H1 (cell line): ENCODE results near the gene MANSC1. TPM values are rescaled to one million over a fixed set of nuclear protein-coding genes. Genes with fewer than 3 reads are reported as not detected.

Source experiments
- CTCF ChIA-PET: fragments of 300-600 bp; sonication (Branson Sonifier 250); formaldehyde crosslinking; loops from one replicate; lab custom pipeline; 2021; ENCODE audit not compliant: partially characterized antibody; lab: Charles Lee
- POLR2A ChIA-PET: fragments of 300-600 bp; sonication (Branson Sonifier 250); formaldehyde crosslinking; loops from one replicate; lab custom pipeline; 2021; ENCODE audit warnings: inconsistent platforms; ENCODE audit not compliant: partially characterized antibody; lab: Charles Lee
- DNase-seq, 2 experiments: peaks; one replicate each; pipeline versions ENCODE4 v3.0.0 to v3.0.0-alpha.2; 2010 to 2022; ENCODE audit warnings: low spot score in 2 of 2, low read depth in 1 of 2, mixed read lengths in 1 of 2
- FAIRE-seq: peaks from 2 replicates; lab custom pipeline; 2011; peaks lifted over from hg19 to GRCh38; lab: Jason Lieb, UNC
- H2AFZ ChIP-seq: 2 replicates; pipeline ENCODE4 v1.8.1; 2012; ENCODE audit warnings: low read length, inconsistent platforms
- H2AK5ac ChIP-seq: 2 replicates; pipeline ENCODE4 v1.6.1; 2013; ENCODE audit warnings: low read depth, low read length
- H2BK120ac ChIP-seq: replicated peaks from 2 replicates; pipeline ENCODE3; 2013; ENCODE audit warnings: low read depth, low read length, inconsistent platforms
- H2BK12ac ChIP-seq: 2 replicates; pipeline ENCODE4 v1.6.1; 2013; ENCODE audit warnings: low read depth, low read length
- H2BK15ac ChIP-seq: 2 replicates; pipeline ENCODE4 v1.6.1; 2013; ENCODE audit warnings: low read length
- H2BK20ac ChIP-seq: 2 replicates; pipeline ENCODE4 v1.6.1; 2013; ENCODE audit warnings: low read length
- H2BK5ac ChIP-seq: 2 replicates; pipeline ENCODE4 v1.6.1; 2013; ENCODE audit warnings: low read depth, low read length
- H3K14ac ChIP-seq: 2 replicates; pipeline ENCODE4 v1.6.1; 2013; ENCODE audit warnings: inconsistent platforms; ENCODE audit not compliant: insufficient read length
- H3K18ac ChIP-seq: 2 replicates; pipeline ENCODE4 v1.6.1; 2013; ENCODE audit warnings: low read length; ENCODE audit errors: extremely low read depth
- H3K23ac ChIP-seq: 2 replicates; pipeline ENCODE4 v1.6.1; 2013; ENCODE audit warnings: inconsistent platforms; ENCODE audit not compliant: insufficient read length
- H3K23me2 ChIP-seq: 2 replicates; pipeline ENCODE4 v1.6.1; 2013; ENCODE audit warnings: low read depth, low read length
- H3K27ac ChIP-seq: 2 replicates; pipeline ENCODE4 v1.6.1; 2011; ENCODE audit warnings: low read depth, low read length, inconsistent platforms
- H3K27me3 ChIP-seq, 4 experiments: replicated peaks in 1 of 4; 1 replicate in 1 of 4; 2 replicates in 3 of 4; pipeline versions ENCODE4 v1.6.1 to v1.8.1; 2011 to 2013; ENCODE audit warnings: low read length in 3 of 4, mild to moderate bottlenecking in 3 of 4, inconsistent platforms in 2 of 4, mixed read lengths in 2 of 4, moderate library complexity in 1 of 4; ENCODE audit not compliant: control insufficient read depth in 3 of 4, insufficient read depth in 3 of 4; ENCODE audit errors: extremely low read depth in 1 of 4
- H3K36me3 ChIP-seq, 4 experiments: 2 replicates each; pipeline versions ENCODE4 v1.6.1 to v1.8.1; 2011 to 2013; ENCODE audit warnings: mild to moderate bottlenecking in 4 of 4, low read length in 3 of 4, moderate library complexity in 2 of 4, control low read depth in 1 of 4, inconsistent platforms in 1 of 4; ENCODE audit not compliant: insufficient read depth in 4 of 4, control insufficient read depth in 2 of 4
- H3K4ac ChIP-seq: replicated peaks from 2 replicates; pipeline ENCODE3; 2013; ENCODE audit warnings: low read length, low read depth, mixed read lengths, inconsistent platforms; ENCODE audit not compliant: insufficient read length
- H3K4me1 ChIP-seq, 4 experiments: replicated peaks in 1 of 4; 1 replicate in 1 of 4; 2 replicates in 3 of 4; pipeline versions ENCODE4 v1.6.1 to v1.8.1; 2011 to 2013; ENCODE audit warnings: low read length in 3 of 4, inconsistent platforms in 2 of 4, mixed read lengths in 1 of 4; ENCODE audit not compliant: insufficient read depth in 4 of 4, control insufficient read depth in 3 of 4
- H3K4me2 ChIP-seq, 2 experiments: 2 replicates each; pipeline versions ENCODE4 v1.6.1 to v1.8.1; 2011 to 2013; ENCODE audit warnings: low read depth in 2 of 2, low read length in 2 of 2, control low read depth in 1 of 2, inconsistent platforms in 1 of 2, mild to moderate bottlenecking in 1 of 2; ENCODE audit not compliant: insufficient read depth in 1 of 2
- H3K4me3 ChIP-seq, 4 experiments: fragments of 200-600, 300-600 bp in 1 of 4; sonication (generic), shearing (Covaris generic), sonication (Bioruptor Twin) in 1 of 4; 2 replicates each; pipeline versions ENCODE4 v1.5.1 to v1.8.1; 2011 to 2016; ENCODE audit warnings: low read length in 4 of 4, low read depth in 3 of 4, control low read depth in 2 of 4, inconsistent platforms in 2 of 4, mild to moderate bottlenecking in 2 of 4, mixed read lengths in 1 of 4, moderate library complexity in 1 of 4; ENCODE audit not compliant: insufficient read depth in 2 of 4; ENCODE audit errors: extremely low read depth in 1 of 4
- H3K56ac ChIP-seq: replicated peaks from 2 replicates; pipeline ENCODE3; 2013; ENCODE audit warnings: low read depth, mild to moderate bottlenecking, mixed read lengths, low read length, inconsistent platforms; ENCODE audit not compliant: insufficient read length
- H3K79me1 ChIP-seq: 2 replicates; pipeline ENCODE4 v1.6.1; 2013; ENCODE audit warnings: low read depth, low read length, control low read depth
- H3K79me2 ChIP-seq, 2 experiments: 2 replicates each; pipeline versions ENCODE4 v1.6.1 to v1.8.1; 2012 to 2013; ENCODE audit warnings: low read length in 2 of 2, mild to moderate bottlenecking in 2 of 2, inconsistent platforms in 1 of 2; ENCODE audit not compliant: insufficient read depth in 2 of 2, control insufficient read depth in 1 of 2
- H3K9ac ChIP-seq, 4 experiments: replicated peaks in 1 of 4; 1 replicate in 1 of 4; 2 replicates in 3 of 4; pipeline versions ENCODE4 v1.6.1 to v1.8.1; 2011 to 2013; ENCODE audit warnings: low read depth in 3 of 4, low read length in 3 of 4, control low read depth in 2 of 4, mild to moderate bottlenecking in 2 of 4, moderate library complexity in 2 of 4, inconsistent platforms in 1 of 4; ENCODE audit errors: extremely low read depth in 1 of 4
- H3K9me3 ChIP-seq, 2 experiments: 2 replicates each; pipeline versions ENCODE4 v1.6.1 to v1.8.1; 2012 to 2013; ENCODE audit warnings: mild to moderate bottlenecking in 2 of 2, moderate library complexity in 2 of 2, control low read depth in 1 of 2, inconsistent platforms in 1 of 2, low read depth in 1 of 2, low read length in 1 of 2, mixed read lengths in 1 of 2; ENCODE audit not compliant: insufficient read depth in 2 of 2
- H4K20me1 ChIP-seq, 2 experiments: replicated peaks in 1 of 2; 2 replicates each; pipeline versions ENCODE3 to v1.8.1; 2011 to 2013; ENCODE audit warnings: inconsistent platforms in 2 of 2, low read length in 2 of 2, mild to moderate bottlenecking in 1 of 2; ENCODE audit not compliant: insufficient read depth in 2 of 2, control insufficient read depth in 1 of 2
- H4K5ac ChIP-seq: 2 replicates; pipeline ENCODE4 v1.6.1; 2013; ENCODE audit warnings: low read length, low read depth, mixed read lengths, inconsistent platforms; ENCODE audit not compliant: insufficient read length
- H4K8ac ChIP-seq: 2 replicates; pipeline ENCODE4 v1.8.0; 2013; ENCODE audit warnings: mild to moderate bottlenecking, moderate library complexity, low read length, inconsistent platforms; ENCODE audit not compliant: insufficient read depth; ENCODE audit errors: extremely low read depth
- H4K91ac ChIP-seq: replicated peaks from 2 replicates; pipeline ENCODE3; 2013; ENCODE audit warnings: low read length, mixed read lengths, inconsistent platforms; ENCODE audit not compliant: insufficient read length
- ATF3 ChIP-seq: IDR thresholded peaks from 2 replicates; pipeline ENCODE4 v1.6.1; 2011; ENCODE audit warnings: low read depth, mild to moderate bottlenecking, low read length; ENCODE audit not compliant: insufficient read depth
- BACH1 ChIP-seq: IDR thresholded peaks from 2 replicates; pipeline ENCODE4 v1.6.1; 2012; ENCODE audit warnings: low read length, improper control_type of control experiment
- EP300 ChIP-seq, 2 experiments: IDR thresholded peaks; 1 replicate in 1 of 2; 2 replicates in 1 of 2; pipeline ENCODE4 v1.6.1; 2011 to 2012; ENCODE audit warnings: low read depth in 2 of 2, low read length in 2 of 2, mild to moderate bottlenecking in 2 of 2, borderline replicate concordance in 1 of 2, inconsistent platforms in 1 of 2, moderate library complexity in 1 of 2
- GABPA ChIP-seq: IDR thresholded peaks from 2 replicates; pipeline ENCODE4 v1.6.1; 2011; ENCODE audit warnings: mild to moderate bottlenecking, low read length, moderate library complexity, borderline replicate concordance; ENCODE audit not compliant: insufficient read depth
- GTF2F1 ChIP-seq: IDR thresholded peaks from 2 replicates; pipeline ENCODE4 v1.6.1; 2012; ENCODE audit warnings: low read depth, low read length, improper control_type of control experiment, borderline replicate concordance
- KDM5A ChIP-seq: fragments of 200-600 bp; IDR thresholded peaks from 2 replicates; pipeline ENCODE4 v1.7.1; 2012; ENCODE audit warnings: mild to moderate bottlenecking, low read length, inconsistent platforms, mixed read lengths
- POU5F1 ChIP-seq: IDR thresholded peaks from 2 replicates; pipeline ENCODE4 v1.6.1; 2011; ENCODE audit warnings: low read depth, mild to moderate bottlenecking, low read length, moderate library complexity
- SAP30 ChIP-seq: fragments of 300-600 bp; sonication (generic); IDR thresholded peaks from 2 replicates; pipeline ENCODE4 v1.7.1; 2012; ENCODE audit warnings: low read length, moderate library complexity, mild to moderate bottlenecking, inconsistent platforms; ENCODE audit not compliant: insufficient read depth, insufficient replicate concordance
- SUZ12 ChIP-seq: fragments of 200-600 bp; sonication (generic); IDR thresholded peaks from 2 replicates; pipeline ENCODE4 v1.6.1; 2012; ENCODE audit warnings: mild to moderate bottlenecking, inconsistent platforms, low read length, moderate library complexity, mixed read lengths
- TBP ChIP-seq: IDR thresholded peaks from 2 replicates; pipeline ENCODE4 v1.6.1; 2011; ENCODE audit warnings: low read depth, low read length, improper control_type of control experiment
- WGBS, 2 experiments: shearing (Covaris generic) in 1 of 2; methylation state at CpG; one replicate each; pipeline versions ENCODE4 v1.1.6 to v1.1.7; 2013 to 2015; ENCODE audit warnings: low lambda C conversion rate in 2 of 2, mixed read lengths in 2 of 2, inconsistent platforms in 1 of 2, low coverage in 1 of 2, missing lambda C conversion rate in 1 of 2; ENCODE audit not compliant: insufficient replicate concordance in 2 of 2, insufficient coverage in 1 of 2, insufficient read length in 1 of 2; ENCODE audit errors: extremely low coverage in 1 of 2, missing lambda C conversion rate in 1 of 2; 5-methylcytosine and 5-hydroxymethylcytosine counted together
- polyA plus RNA-seq, 7 experiments: library from polyadenylated mRNA; depleted of rRNA in 3 of 7; stranded (reverse) in 5 of 7; unstranded in 2 of 7; fragments of >200 nt in 5 of 7; fragments of 200-250 nt in 2 of 7; gene quantifications; 1 replicate in 5 of 7; 2 replicates in 1 of 7; 4 replicates in 1 of 7; pipeline versions ENCODE4 v1.2.1 to v1.2.3, GENCODE V29; 2011 to 2013; ENCODE audit warnings: missing spikeins in 2 of 7, mixed read lengths in 2 of 7
- total RNA-seq: library from RNA; stranded (reverse); fragmentation: NEBNext Ultra II Directional; extraction: Animal tissue kit (Norgen Biotek cat#: 25700); gene quantifications from 2 replicates; pipeline ENCODE4 v1.2.1, GENCODE V29; 2021

The MANSC1 gene
- total and polyA plus RNA-seq, 2 of the 8 experiments (the other 6 are each of a cell fraction or from before 2014, with no cell fraction given) = 2.0 to 8.9 TPM

DNA sequence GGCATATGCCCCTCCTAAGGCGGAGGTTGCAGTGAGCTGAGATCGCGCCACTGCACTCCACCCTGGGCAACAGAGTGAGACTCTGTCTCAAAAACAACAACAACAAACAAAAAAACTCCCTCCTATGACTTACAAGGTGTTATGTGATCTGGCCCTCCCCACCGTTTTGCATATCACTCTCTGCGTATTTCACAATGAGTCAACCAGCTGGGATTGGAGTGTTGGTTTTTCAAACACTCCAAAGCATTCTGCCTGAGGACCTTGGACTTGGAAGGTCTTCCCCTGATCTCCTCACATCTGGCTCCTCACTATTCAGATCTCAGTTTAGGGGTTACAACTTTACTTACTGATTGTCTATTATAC, 14.0 kb downstream of the MANSC1 start:
- H3K79me2 ChIP-seq = no peaks in the 10 kb centered on the region
- DNase-seq (no peak), FAIRE-seq (no peak)
- no peak overlapping the region for H3K23ac ChIP-seq
- no peaks in the 10 kb centered on the region; the same call in 1 of the 2 replicates for H3K23me2 ChIP-seq
- no peaks in the 10 kb centered on the region for H4K20me1 ChIP-seq
- H2BK15ac ChIP-seq = no peak overlapping the region
- ChIA-PET CTCF (interaction anchor here (0.6 to 6.1 kb wide), 13 partner anchors 11 to 299 kb away, joined by 3 to 38 read pairs (median 5); partner anchors contain the start of genes BORCS5 and MANSC1), POLR2A (interaction anchor here (0.6 kb wide), 1 partner anchor 300 kb away, joined by 3 read pairs; no protein-coding TSS in a partner anchor)
- no peak overlapping the region for H3K27ac ChIP-seq
- peaks cover 4 to 11% (median 9%) of the 10 kb centered on the region in 4 experiments; a peak in 4 of 7 replicates for H3K4me1 ChIP-seq
- no peak overlapping the region for H2BK12ac ChIP-seq
- H3K4ac ChIP-seq = no peak overlapping the region
- no peaks in the 10 kb centered on the region for H3K27me3 ChIP-seq
- H3K4me2 ChIP-seq = no peak overlapping the region
- no peak overlapping the region for H2BK5ac ChIP-seq
- H3K18ac ChIP-seq = no peak overlapping the region
- H3K36me3 ChIP-seq = no peaks in the 10 kb centered on the region; a peak in 1 of 8 replicates
- H3K56ac ChIP-seq = no peak overlapping the region
- no peak overlapping the region for H2AK5ac ChIP-seq
- no peaks in the 10 kb centered on the region for H3K9me3 ChIP-seq
- no peak overlapping the region for H4K8ac ChIP-seq
- no peaks in the 10 kb centered on the region for H3K79me1 ChIP-seq
- 89% methylated on average over 5 of the region's 5 CpGs; no CpG with 5 or more reads in 1 of the 2 experiments for WGBS, 2 experiments
- H3K9ac ChIP-seq = no peak overlapping the region
- H2BK120ac ChIP-seq = no peak overlapping the region
- no peak overlapping the region for H3K4me3 ChIP-seq
- no peak for TF ChIP-seq TBP
- no peak for TF ChIP-seq SAP30
- TF ChIP-seq GTF2F1 = no peak
- no peak for TF ChIP-seq BACH1
- no peak for TF ChIP-seq EP300 (IDR thresholded peaks at IDR 0.05; ENCODE audit: borderline replicate concordance in 1 of 2, low read depth in 2 of 2, low read length in 2 of 2)
- TF ChIP-seq GABPA = no peak
- no peak for TF ChIP-seq SUZ12
- TF ChIP-seq POU5F1 = no peak
- no peak for TF ChIP-seq KDM5A
- no peak for TF ChIP-seq ATF3
- H2AFZ ChIP-seq = no peak overlapping the region
- no peak overlapping the region for H4K5ac ChIP-seq
- no peak overlapping the region for H2BK20ac ChIP-seq
- no peak overlapping the region for H3K14ac ChIP-seq
- no peak overlapping the region for H4K91ac ChIP-seq
